HCT116 (cell line): ENCODE data around the gene TCF7. TPM values are rescaled to one million over a fixed set of nuclear protein-coding genes. Genes with fewer than 3 reads are reported as not detected.

ENCODE experiments used
- ATAC-seq: fragments of 200-7000 bp; cut with Tn5 transposase; 2 replicates; pipeline ENCODE4 v1.9.1; 2020; ENCODE audit warnings: mild to moderate bottlenecking, moderate library complexity
- BruUV-seq: library from RNA; stranded (reverse); fragments of 400-500 nt; replicated peaks from 2 replicates; lab custom pipeline; 2021; lab: Mats Ljungman, UMichigan
- CTCF ChIA-PET: fragments of 300-600 bp; sonication (Branson Sonifier 250); formaldehyde crosslinking; loops from one replicate; lab custom pipeline; 2021; ENCODE audit warnings: antibody characterized with exemption; lab: Charles Lee
- POLR2A ChIA-PET: fragments of 300-600, 350-600 bp; sonication (Branson Sonifier 250); formaldehyde crosslinking; loops from one replicate; lab custom pipeline; 2021; ENCODE audit warnings: antibody characterized with exemption; lab: Charles Lee
- RAD21 ChIA-PET, 2 experiments: fragments of 300-600 bp; sonication (Branson Sonifier 250); formaldehyde crosslinking; loops; one replicate each; lab custom pipeline; 2023; ENCODE audit warnings: low total read pairs in 2 of 2; ENCODE audit not compliant: uncharacterized antibody in 2 of 2, unreplicated experiment in 2 of 2, low non-redundant PET in 1 of 2; lab: Charles Lee
- DNase-seq: peaks from one replicate; pipeline ENCODE4 v3.0.0-alpha.2; 2010; ENCODE audit warnings: low read depth, low spot score
- H2AFZ ChIP-seq: fragments of 200-600 bp; shearing (Covaris generic), sonication (generic); 2 replicates; pipeline ENCODE4 v1.6.1; 2017; ENCODE audit warnings: low read depth, mixed run types, mixed read lengths, antibody characterized with exemption, low read length; ENCODE audit not compliant: poor library complexity, severe bottlenecking
- H3K27ac ChIP-seq: 2 replicates; pipeline ENCODE4 v1.5.1; 2012; ENCODE audit warnings: low read depth, low read length
- H3K27me3 ChIP-seq: fragments of 200-600 bp; sonication (generic); 2 replicates; pipeline ENCODE4 v1.6.1; 2016; ENCODE audit warnings: mixed run types, low read length, mixed read lengths; ENCODE audit not compliant: insufficient read depth
- H3K36me3 ChIP-seq, 2 experiments: fragments of 200-500 bp in 1 of 2; fragments of 200-600 bp in 1 of 2; sonication (Bioruptor generic) in 1 of 2; sonication (generic) in 1 of 2; 2 replicates each; pipeline versions ENCODE4 v1.5.1 to v1.6.1; 2014 to 2016; ENCODE audit warnings: low read length in 2 of 2, inconsistent platforms in 1 of 2, mixed read lengths in 1 of 2, mixed run types in 1 of 2; ENCODE audit not compliant: insufficient read depth in 2 of 2, control insufficient read depth in 1 of 2
- H3K4me1 ChIP-seq, 2 experiments: fragments of 200-600 bp in 1 of 2; sonication (generic) in 1 of 2; 2 replicates each; pipeline versions ENCODE4 v1.5.1 to v1.6.1; 2012 to 2017; ENCODE audit warnings: low read length in 2 of 2, inconsistent platforms in 1 of 2, mild to moderate bottlenecking in 1 of 2, mixed read lengths in 1 of 2, mixed run types in 1 of 2, moderate library complexity in 1 of 2; ENCODE audit not compliant: insufficient read depth in 2 of 2, control insufficient read depth in 1 of 2
- H3K4me2 ChIP-seq: fragments of 200-600 bp; sonication (generic); 2 replicates; pipeline ENCODE4 v1.6.1; 2017; ENCODE audit warnings: mixed run types, low read length, mixed read lengths
- H3K4me3 ChIP-seq, 2 experiments: fragments of 200-600 bp in 1 of 2; sonication (generic) in 1 of 2; replicated peaks in 1 of 2; 2 replicates each; pipeline ENCODE4 v1.5.1; 2011 to 2016; ENCODE audit warnings: low read length in 2 of 2, control low read depth in 1 of 2, low read depth in 1 of 2, mild to moderate bottlenecking in 1 of 2, mixed read lengths in 1 of 2, mixed run types in 1 of 2
- H3K79me2 ChIP-seq: fragments of 200-600 bp; sonication (generic); 2 replicates; pipeline ENCODE4 v1.6.1; 2017; ENCODE audit warnings: mild to moderate bottlenecking, mixed run types, low read length, moderate library complexity, mixed read lengths; ENCODE audit not compliant: insufficient read depth
- H3K9ac ChIP-seq: fragments of 200-600 bp; sonication (generic); 2 replicates; pipeline ENCODE4 v1.6.1; 2016; ENCODE audit warnings: low read length, mixed read lengths
- H3K9me2 ChIP-seq: fragments of 200-600 bp; sonication (generic), shearing (Covaris generic); 2 replicates; pipeline ENCODE4 v1.6.1; 2017; ENCODE audit warnings: mixed run types, mild to moderate bottlenecking, moderate library complexity; ENCODE audit not compliant: insufficient read depth
- H3K9me3 ChIP-seq, 2 experiments: fragments of 200-500 bp in 1 of 2; fragments of 200-600 bp in 1 of 2; sonication (Bioruptor generic) in 1 of 2; sonication (generic) in 1 of 2; 2 replicates each; pipeline ENCODE4 v1.6.1; 2014 to 2017; ENCODE audit warnings: low read length in 2 of 2, mixed read lengths in 2 of 2, inconsistent platforms in 1 of 2, low read depth in 1 of 2, mild to moderate bottlenecking in 1 of 2, mixed run types in 1 of 2, moderate library complexity in 1 of 2; ENCODE audit not compliant: control insufficient read depth in 1 of 2, insufficient read depth in 1 of 2
- H4K20me1 ChIP-seq: fragments of 200-600 bp; sonication (generic), shearing (Covaris generic); 2 replicates; pipeline ENCODE4 v1.6.1; 2017; ENCODE audit warnings: mixed run types, mild to moderate bottlenecking, moderate library complexity; ENCODE audit not compliant: insufficient read depth
- CBX3 ChIP-seq: IDR thresholded peaks from 2 replicates; pipeline ENCODE4 v1.6.1; 2012; ENCODE audit warnings: low read depth
- CEBPB ChIP-seq: IDR thresholded peaks from 2 replicates; pipeline ENCODE4 v1.6.1; 2012; ENCODE audit warnings: low read depth
- EGR1 ChIP-seq: IDR thresholded peaks from 2 replicates; pipeline ENCODE4 v1.6.1; 2012; ENCODE audit warnings: low read depth
- ELF1 ChIP-seq: IDR thresholded peaks from 2 replicates; pipeline ENCODE4 v1.6.1; 2012; ENCODE audit warnings: low read depth, borderline replicate concordance
- EZH2 ChIP-seq: fragments of 200-600 bp; sonication (generic); IDR thresholded peaks from 2 replicates; pipeline ENCODE4 v1.6.1; 2017; ENCODE audit warnings: antibody characterized with exemption, mixed run types
- EZH2phosphoT487 ChIP-seq: fragments of 200-600 bp; IDR thresholded peaks from 2 replicates; pipeline ENCODE4 v1.6.1; 2018; ENCODE audit warnings: antibody characterized with exemption, borderline replicate concordance
- JUND ChIP-seq: IDR thresholded peaks from 2 replicates; pipeline ENCODE4 v1.6.1; 2012
- POLR2A ChIP-seq: IDR thresholded peaks from 2 replicates; pipeline ENCODE4 v1.7.0; 2011; ENCODE audit warnings: borderline replicate concordance; ENCODE audit not compliant: insufficient read depth, insufficient read length; ENCODE audit errors: extremely low read depth
- POLR2AphosphoS5 ChIP-seq: IDR thresholded peaks from 2 replicates; pipeline ENCODE4 v1.6.1; 2011; ENCODE audit warnings: mild to moderate bottlenecking, low read depth, low read length, moderate library complexity
- SIN3A ChIP-seq: IDR thresholded peaks from 2 replicates; pipeline ENCODE4 v1.6.1; 2012; ENCODE audit warnings: low read depth
- SRF ChIP-seq: IDR thresholded peaks from 2 replicates; pipeline ENCODE4 v1.6.1; 2012; ENCODE audit warnings: low read depth
- TCF7L2 ChIP-seq: IDR thresholded peaks from 2 replicates; pipeline ENCODE4 v1.7.0; 2011; ENCODE audit warnings: borderline replicate concordance, inconsistent platforms; ENCODE audit not compliant: insufficient read depth, insufficient read length; ENCODE audit errors: extremely low read depth
- YY1 ChIP-seq: IDR thresholded peaks from 2 replicates; pipeline ENCODE4 v1.6.1; 2011; ENCODE audit warnings: low read length, low read depth, moderate library complexity, mild to moderate bottlenecking; ENCODE audit not compliant: insufficient replicate concordance; ENCODE audit errors: extremely low read depth
- intact Hi-C: fragments of 100-400 bp; cut with micrococcal nuclease; formaldehyde crosslinking; loops from 2 replicates; pipeline ENCODE4 v1.10.0; 2022
- total RNA-seq: library from RNA; stranded (reverse); gene quantifications from one replicate; pipeline ENCODE4 v1.2.1, GENCODE V29; 2021; ENCODE audit not compliant: unreplicated experiment
- TF ChIP-seq, protein P1 (sequence below), 3 experiments: fragments of 200-600 bp in 1 of 3; sonication (generic) in 1 of 3; IDR thresholded peaks in 2 of 3; conservative IDR thresholded peaks in 1 of 3; 2 replicates each; pipeline ENCODE4 v1.5.1; 2012 to 2017; ENCODE audit warnings: low read depth in 2 of 3, low read length in 2 of 3, antibody characterized with exemption in 1 of 3, borderline replicate concordance in 1 of 3, control low read depth in 1 of 3, mild to moderate bottlenecking in 1 of 3, mixed read lengths in 1 of 3, mixed run types in 1 of 3, moderate library complexity in 1 of 3; ENCODE audit not compliant: insufficient read depth in 1 of 3
- TF ChIP-seq, protein P2 (sequence below): IDR thresholded peaks from 2 replicates; pipeline ENCODE4 v1.6.1; 2012
- TF ChIP-seq, protein P3 (sequence below): IDR thresholded peaks from 2 replicates; pipeline ENCODE4 v1.6.1; 2012; ENCODE audit warnings: low read depth
- TF ChIP-seq, protein P4 (sequence below): IDR thresholded peaks from 2 replicates; pipeline ENCODE4 v1.6.1; 2012

TCF7 gene
- total RNA-seq, 1 experiment from 2014 or later, result 17.8 TPM

DNA sequence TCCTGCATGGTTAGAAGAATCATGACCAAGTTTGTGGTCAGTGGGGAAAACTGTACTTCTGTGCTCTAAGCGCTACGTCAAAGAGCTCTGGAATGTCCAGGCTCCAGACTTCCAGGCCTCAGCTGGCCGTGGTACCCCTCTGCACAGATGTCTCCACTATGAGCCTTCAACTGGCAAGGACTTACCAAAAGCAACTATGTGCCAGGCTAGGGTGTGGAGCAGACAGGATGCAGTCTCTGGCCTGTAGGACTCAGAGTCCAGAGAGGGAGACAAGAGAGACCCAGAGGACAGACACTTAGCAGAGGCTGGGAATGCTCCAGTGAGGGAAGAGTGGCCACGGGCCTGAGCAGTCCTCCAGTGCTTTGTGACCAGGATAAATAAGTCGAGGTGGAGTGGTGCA is 31.0 kb upstream of the TCF7 start:
- no peaks in the 10 kb centered on the region for H3K36me3 ChIP-seq
- CTCF ChIA-PET, result no interaction called here
- H4K20me1 ChIP-seq, result no peaks in the 10 kb centered on the region
- H2AFZ ChIP-seq, result no peak overlapping the region
- DNase-seq (no peak), ATAC-seq (no peak; the same call in 1 of the 2 replicates)
- no peak overlapping the region for H3K4me3 ChIP-seq
- no peak overlapping the region for H3K4me2 ChIP-seq
- no peaks in the 10 kb centered on the region for H3K9me3 ChIP-seq
- H3K27me3 ChIP-seq, result no peaks in the 10 kb centered on the region
- H3K27ac ChIP-seq, result no peak overlapping the region
- no peaks in the 10 kb centered on the region for H3K79me2 ChIP-seq
- TF ChIP-seq SIN3A (no peak), SRF (no peak), JUND (no peak), EZH2phosphoT487 (no peak), CEBPB (no peak), POLR2A (no peak), YY1 (no peak), ELF1 (no peak), EGR1 (no peak), EZH2 (no peak), CBX3 (no peak), TCF7L2 (no peak), POLR2AphosphoS5 (no peak)
- TF ChIP-seq, protein P1, sequence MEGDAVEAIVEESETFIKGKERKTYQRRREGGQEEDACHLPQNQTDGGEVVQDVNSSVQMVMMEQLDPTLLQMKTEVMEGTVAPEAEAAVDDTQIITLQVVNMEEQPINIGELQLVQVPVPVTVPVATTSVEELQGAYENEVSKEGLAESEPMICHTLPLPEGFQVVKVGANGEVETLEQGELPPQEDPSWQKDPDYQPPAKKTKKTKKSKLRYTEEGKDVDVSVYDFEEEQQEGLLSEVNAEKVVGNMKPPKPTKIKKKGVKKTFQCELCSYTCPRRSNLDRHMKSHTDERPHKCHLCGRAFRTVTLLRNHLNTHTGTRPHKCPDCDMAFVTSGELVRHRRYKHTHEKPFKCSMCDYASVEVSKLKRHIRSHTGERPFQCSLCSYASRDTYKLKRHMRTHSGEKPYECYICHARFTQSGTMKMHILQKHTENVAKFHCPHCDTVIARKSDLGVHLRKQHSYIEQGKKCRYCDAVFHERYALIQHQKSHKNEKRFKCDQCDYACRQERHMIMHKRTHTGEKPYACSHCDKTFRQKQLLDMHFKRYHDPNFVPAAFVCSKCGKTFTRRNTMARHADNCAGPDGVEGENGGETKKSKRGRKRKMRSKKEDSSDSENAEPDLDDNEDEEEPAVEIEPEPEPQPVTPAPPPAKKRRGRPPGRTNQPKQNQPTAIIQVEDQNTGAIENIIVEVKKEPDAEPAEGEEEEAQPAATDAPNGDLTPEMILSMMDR (IDR thresholded peaks at IDR 0.05 in 2 of 3, conservative IDR thresholded peaks at IDR 0.05 in 1 of 3; ENCODE audit: borderline replicate concordance in 1 of 3, insufficient read depth in 1 of 3, low read depth in 2 of 3, low read length in 2 of 3), result no peak
- TF ChIP-seq, protein P2, sequence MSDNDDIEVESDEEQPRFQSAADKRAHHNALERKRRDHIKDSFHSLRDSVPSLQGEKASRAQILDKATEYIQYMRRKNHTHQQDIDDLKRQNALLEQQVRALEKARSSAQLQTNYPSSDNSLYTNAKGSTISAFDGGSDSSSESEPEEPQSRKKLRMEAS, result no peak
- TF ChIP-seq, protein P3, sequence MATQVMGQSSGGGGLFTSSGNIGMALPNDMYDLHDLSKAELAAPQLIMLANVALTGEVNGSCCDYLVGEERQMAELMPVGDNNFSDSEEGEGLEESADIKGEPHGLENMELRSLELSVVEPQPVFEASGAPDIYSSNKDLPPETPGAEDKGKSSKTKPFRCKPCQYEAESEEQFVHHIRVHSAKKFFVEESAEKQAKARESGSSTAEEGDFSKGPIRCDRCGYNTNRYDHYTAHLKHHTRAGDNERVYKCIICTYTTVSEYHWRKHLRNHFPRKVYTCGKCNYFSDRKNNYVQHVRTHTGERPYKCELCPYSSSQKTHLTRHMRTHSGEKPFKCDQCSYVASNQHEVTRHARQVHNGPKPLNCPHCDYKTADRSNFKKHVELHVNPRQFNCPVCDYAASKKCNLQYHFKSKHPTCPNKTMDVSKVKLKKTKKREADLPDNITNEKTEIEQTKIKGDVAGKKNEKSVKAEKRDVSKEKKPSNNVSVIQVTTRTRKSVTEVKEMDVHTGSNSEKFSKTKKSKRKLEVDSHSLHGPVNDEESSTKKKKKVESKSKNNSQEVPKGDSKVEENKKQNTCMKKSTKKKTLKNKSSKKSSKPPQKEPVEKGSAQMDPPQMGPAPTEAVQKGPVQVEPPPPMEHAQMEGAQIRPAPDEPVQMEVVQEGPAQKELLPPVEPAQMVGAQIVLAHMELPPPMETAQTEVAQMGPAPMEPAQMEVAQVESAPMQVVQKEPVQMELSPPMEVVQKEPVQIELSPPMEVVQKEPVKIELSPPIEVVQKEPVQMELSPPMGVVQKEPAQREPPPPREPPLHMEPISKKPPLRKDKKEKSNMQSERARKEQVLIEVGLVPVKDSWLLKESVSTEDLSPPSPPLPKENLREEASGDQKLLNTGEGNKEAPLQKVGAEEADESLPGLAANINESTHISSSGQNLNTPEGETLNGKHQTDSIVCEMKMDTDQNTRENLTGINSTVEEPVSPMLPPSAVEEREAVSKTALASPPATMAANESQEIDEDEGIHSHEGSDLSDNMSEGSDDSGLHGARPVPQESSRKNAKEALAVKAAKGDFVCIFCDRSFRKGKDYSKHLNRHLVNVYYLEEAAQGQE, result no peak
- TF ChIP-seq, protein P4, sequence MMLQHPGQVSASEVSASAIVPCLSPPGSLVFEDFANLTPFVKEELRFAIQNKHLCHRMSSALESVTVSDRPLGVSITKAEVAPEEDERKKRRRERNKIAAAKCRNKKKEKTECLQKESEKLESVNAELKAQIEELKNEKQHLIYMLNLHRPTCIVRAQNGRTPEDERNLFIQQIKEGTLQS, result no peak
- RAD21 ChIA-PET, result no interaction called here
- intact Hi-C loops, result no loop called here
- no peaks in the 10 kb centered on the region for H3K4me1 ChIP-seq
- no TSS peak for BruUV-seq
- H3K9me2 ChIP-seq, result no peaks in the 10 kb centered on the region
- POLR2A ChIA-PET, result interaction anchor here (0.6 kb wide), 1 partner anchor 94 kb away, joined by 6 read pairs; no protein-coding TSS in a partner anchor
- H3K9ac ChIP-seq, result no peak overlapping the region
